ENCODE results near the gene MMP2. TPM values are rescaled to one million over a fixed set of nuclear protein-coding genes. Genes with fewer than 3 reads are reported as not detected.

MMP2 gene
- total RNA-seq, 1 donor from 2014 or later: 83.8 TPM

DNA sequence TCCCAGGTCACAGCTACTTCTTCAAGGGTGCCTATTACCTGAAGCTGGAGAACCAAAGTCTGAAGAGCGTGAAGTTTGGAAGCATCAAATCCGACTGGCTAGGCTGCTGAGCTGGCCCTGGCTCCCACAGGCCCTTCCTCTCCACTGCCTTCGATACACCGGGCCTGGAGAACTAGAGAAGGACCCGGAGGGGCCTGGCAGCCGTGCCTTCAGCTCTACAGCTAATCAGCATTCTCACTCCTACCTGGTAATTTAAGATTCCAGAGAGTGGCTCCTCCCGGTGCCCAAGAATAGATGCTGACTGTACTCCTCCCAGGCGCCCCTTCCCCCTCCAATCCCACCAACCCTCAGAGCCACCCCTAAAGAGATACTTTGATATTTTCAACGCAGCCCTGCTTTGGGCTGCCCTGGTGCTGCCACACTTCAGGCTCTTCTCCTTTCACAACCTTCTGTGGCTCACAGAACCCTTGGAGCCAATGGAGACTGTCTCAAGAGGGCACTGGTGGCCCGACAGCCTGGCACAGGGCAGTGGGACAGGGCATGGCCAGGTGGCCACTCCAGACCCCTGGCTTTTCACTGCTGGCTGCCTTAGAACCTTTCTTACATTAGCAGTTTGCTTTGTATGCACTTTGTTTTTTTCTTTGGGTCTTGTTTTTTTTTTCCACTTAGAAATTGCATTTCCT, 26.5 kb downstream of the MMP2 start:
- intact Hi-C loops (cut with DNase I): no loop called here
- DNase-seq (ENCODE audit: low spot score): no peak

DNA sequence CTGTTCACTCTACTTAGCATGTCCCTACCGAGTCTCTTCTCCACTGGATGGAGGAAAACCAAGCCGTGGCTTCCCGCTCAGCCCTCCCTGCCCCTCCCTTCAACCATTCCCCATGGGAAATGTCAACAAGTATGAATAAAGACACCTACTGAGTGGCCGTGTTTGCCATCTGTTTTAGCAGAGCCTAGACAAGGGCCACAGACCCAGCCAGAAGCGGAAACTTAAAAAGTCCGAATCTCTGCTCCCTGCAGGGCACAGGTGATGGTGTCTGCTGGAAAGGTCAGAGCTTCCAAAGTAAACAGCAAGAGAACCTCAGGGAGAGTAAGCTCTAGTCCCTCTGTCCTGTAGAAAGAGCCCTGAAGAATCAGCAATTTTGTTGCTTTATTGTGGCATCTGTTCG, 27.1 kb downstream of the MMP2 start:
- DNase-seq (ENCODE audit: low spot score): no peak
- intact Hi-C loops (cut with DNase I): no loop called here

DNA sequence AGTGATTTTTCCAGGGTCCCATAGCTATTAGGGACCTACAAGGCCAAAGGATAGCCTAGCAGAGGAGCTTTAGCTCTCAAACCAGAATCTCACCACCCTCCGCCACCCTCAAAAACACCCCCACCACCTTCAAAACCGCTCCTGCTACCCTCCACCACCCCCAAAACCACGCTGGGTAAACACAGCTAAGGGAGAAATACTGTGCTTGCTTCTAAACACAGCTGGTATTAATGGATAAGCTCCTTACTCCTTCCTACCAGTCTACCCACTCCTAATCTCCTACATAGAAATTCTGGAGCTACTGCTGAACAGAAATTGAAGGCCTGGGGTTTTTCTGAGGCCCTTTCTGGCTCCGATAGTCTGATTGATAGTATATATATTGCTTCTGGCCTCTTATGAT, 27.7 kb downstream of the MMP2 start:
- no peak for DNase-seq (ENCODE audit: low spot score)
- intact Hi-C loops (cut with DNase I): no loop called here

DNA sequence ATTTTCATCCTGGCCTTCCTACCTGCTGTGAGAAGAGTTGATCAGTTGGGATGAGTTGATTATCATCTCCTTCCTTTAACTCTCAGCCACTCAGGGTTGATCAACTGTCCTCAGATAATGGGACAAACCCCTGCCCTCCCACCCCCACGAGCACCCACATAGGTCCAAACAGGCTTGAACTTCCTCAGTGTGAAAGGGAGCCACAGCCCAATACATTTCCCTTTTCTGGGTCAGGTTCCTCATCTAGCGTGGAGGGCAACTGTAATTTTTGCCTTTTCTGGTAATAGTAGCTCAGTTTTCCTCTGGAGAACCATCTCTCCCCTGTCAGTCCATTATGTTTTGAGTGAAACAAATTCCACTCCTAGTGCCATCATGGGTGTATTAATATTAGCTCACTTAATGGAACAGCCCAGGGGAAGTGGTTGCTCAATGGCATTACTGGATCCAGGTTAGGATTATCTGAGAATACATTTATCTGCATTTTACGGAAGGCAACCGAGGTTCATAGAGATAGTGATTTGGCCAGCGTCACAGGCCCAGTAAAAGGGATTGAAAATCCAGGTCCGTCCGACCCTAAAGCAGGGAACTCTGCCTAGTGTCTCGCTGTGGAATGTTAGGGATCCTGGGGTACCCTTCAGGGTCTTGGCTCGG, 29.4 kb downstream of the MMP2 start:
- intact Hi-C loops (cut with DNase I): no loop called here

DNA sequence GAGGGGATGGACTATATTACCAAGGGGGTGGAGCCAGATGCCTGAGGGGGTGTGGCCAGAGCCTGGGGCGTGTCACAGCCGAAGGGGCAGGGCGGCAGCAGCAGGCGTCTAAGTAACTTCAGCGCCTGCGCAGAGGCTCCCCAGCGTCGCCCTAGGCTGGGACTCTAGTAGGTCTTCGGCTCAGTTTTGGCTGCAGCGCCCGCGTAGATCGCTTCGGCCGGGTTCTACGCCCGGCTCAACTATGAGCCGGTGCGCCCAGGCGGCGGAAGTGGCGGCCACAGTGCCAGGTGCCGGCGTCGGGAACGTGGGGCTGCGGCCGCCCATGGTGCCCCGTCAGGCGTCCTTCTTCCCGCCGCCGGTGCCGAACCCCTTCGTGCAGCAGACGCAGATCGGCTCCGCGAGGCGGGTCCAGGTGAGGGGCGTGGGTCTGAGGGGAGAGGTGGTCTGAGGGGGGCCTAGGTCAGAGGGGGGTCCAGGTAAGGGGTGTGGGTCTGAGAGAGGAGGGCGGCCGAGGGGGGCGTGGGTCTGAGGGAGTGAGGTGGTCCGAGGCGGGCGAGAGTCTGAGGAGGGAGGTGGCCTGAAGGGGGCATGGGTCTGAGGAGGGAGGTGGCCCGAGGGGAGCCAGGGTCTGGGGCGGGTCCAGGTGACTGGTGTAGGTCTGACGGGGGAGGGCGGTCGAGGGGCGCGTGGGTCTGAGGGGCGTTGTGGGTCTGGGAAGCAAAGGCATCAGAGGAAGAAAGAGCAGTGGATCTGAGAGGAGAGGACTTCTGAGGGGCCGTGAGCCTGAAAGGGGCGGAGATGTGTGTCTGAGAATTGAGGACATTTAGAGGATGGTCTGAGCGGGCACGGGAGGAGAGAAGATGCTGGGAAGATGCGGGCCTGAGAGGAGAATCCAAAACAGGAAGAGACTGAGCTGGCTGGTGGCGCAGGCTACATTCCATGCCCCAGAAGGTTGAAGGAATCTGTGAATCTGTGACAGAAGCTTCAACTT, 30.2 kb downstream of the MMP2 start, which contains the start of gene LPCAT2:
LPCAT2 (plus strand) TSS at position 132 of the 991 bp plus-strand sequence; CDS start at position 242, 110 bp downstream.
- intact Hi-C loops (cut with DNase I): no loop called here
- DNase-seq (ENCODE audit: low spot score): peak; percentile 94

More for the DNA sequence above, 29.4 kb downstream of the MMP2 start:
- DNase-seq (ENCODE audit: low spot score): no peak

DNA sequence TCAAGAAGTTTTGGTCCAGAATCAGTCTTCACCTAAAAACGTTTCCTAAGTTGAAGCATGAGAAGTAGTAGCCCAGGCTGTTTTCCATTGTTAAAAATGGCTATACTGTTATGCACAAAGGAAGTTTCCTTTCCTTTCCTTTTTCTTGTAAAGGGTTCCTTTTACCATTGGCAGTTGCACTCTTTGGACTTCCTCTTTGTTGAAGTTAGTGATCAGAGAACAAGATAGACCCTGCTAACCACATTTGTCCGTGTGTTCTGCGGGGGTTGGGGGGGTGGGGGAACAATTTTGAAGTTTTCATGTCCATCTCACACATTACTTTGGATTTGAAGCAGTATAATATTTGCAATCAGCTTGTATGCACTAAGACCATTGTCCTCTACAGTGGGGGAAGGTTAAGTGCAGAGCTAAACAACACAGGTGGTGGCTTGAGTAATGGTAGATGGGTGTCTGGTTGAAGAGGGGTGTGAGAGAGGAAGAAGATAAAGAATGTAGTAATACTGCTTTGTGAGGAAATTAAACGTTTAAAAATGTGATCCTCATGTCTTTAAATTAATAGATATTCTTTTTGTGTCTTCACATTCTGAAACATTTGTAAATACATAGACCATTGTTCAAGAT, 31.3 kb downstream of the MMP2 start:
- no peak for DNase-seq (ENCODE audit: low spot score)
- intact Hi-C loops (cut with DNase I): no loop called here

DNA sequence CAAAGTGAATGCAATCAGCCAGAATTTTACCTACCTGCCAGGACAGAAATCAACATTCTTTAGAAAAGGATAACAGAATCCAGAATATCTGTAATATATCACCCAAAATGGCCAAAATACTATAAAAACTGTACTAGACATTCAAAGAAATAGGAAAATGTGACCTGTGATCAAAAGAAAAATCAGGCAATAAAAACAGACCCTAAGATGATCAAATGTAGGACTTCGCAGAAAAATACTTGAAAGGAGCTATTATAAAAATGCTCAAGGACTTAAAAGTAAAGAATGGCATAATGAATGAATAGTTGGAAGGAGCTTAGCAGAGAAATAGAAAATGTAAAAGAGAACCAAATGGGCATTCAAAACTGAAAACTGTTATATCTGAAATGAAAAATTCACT, 33.9 kb downstream of the MMP2 start:
- no peak for DNase-seq (ENCODE audit: low spot score)
- intact Hi-C loops (cut with DNase I): no loop called here

DNA sequence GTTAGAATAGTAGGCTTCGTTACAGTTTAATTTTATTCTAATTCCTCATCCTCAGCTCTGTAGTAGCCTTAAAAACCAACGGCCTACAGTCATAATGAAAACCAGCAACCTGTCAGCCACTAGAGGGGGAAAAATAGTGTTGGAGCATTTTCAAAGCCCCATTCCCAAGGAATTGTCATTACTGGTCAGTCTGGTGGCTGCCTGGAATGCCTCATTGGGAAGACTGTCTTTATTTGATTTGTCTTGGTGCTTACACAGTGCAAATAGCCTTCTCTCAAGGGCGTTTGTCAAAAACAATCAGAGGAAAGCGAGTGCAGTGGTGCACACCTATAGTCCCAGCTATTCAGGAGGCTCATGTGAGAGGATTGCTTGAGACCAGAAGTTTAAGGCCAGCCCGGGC, 34.6 kb downstream of the MMP2 start:
- intact Hi-C loops (cut with DNase I): no loop called here
- DNase-seq (ENCODE audit: low spot score): no peak

DNA sequence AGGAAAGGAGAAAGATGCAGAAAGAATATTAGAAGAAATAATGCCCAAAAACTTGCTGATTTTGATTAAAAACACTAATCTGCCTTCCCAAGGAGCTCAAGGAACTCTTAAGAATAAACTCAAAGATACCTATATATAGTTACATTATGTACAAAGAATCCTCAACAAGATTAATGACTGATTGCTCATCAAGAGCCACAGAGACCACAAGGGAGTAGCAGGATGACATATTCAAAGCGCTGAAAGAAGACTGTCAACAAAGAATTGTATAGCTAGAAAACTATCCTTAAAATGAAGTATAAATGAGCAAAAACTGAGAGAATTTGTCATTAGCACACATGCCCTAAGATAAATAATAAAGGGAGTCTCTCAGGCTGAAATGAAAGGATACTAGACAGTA, 36.1 kb downstream of the MMP2 start:
- intact Hi-C loops (cut with DNase I): no loop called here
- DNase-seq (ENCODE audit: low spot score): no peak

DNA sequence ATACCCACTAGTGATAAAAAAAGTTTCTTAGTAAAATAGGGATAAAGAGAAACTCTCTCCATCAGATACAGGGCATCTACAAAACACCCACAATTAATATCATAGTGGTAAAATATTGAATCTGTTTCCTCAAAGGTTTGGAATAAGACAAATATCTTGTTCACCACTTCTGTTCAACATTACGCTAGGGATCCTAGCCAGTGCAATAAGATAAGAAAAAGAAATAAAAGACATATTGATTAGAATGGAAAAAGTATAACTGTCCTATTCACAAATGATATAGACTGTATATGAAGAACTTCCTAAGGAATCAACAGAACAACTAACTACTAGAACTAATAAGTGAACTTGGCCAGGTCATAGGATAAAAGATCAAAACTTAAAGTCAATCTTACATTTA, 42.8 kb downstream of the MMP2 start:
- intact Hi-C loops (cut with DNase I): no loop called here
- no peak for DNase-seq (ENCODE audit: low spot score)

DNA sequence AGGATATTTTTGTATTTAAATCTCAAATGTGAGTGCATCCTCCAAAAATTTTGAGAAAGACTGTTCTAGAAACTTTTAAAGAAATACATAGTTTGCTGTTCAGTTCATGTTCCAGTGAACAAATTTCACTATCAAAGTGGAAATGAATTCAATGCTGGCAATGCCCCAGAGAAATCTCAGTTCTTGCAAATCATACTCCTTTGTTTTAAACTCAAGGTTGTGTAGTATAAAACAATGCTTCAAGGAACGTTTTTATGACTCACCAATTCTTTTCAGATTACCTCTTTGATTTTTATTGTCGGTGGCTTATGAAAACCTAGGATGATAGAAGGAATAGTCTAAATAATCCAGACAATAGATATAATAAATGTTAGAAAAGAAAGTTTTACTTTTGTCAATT, 47.4 kb downstream of the MMP2 start:
- DNase-seq (ENCODE audit: low spot score): no peak
- intact Hi-C loops (cut with DNase I): no loop called here

DNA sequence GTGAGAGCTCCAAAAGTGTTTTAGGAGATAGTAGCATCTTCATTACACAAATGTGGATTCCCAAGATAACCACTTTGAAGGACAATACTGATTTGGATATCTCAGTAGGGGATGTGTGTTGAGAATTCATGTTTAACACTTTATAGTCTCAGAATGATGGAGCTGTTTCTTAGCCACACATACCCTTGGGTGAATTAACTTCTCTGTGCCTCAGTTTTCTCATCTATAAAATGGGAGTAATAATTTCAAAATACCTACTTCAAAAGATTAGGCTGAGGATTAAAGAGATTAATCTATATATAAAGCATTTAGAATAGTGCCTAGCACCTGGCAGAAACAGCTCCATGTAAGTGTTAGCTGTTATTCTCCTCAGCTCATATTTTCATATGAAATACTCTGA, 48.9 kb downstream of the MMP2 start:
- intact Hi-C loops (cut with DNase I): no loop called here
- no peak for DNase-seq (ENCODE audit: low spot score)

DNA sequence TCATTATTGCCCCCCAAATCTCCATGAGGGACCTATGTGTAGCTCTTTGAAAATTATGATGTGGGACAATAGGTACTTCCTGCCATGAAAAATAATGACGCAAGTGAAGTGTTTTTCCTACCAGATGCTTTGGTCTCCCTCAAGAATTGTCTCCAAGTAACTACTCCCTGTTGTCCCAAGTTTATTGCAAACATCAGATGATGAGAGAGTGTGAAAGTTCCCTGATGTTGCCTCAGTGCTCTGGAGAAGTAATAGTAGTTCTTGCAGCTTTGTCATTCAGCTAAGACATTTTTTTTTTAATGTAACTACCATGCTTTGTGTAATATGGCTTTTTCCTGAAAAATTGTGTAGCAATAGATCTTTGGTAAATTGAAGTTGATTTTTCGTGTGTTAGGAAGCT, 50.0 kb downstream of the MMP2 start:
- intact Hi-C loops (cut with DNase I): no loop called here
- no peak for DNase-seq (ENCODE audit: low spot score)

DNA sequence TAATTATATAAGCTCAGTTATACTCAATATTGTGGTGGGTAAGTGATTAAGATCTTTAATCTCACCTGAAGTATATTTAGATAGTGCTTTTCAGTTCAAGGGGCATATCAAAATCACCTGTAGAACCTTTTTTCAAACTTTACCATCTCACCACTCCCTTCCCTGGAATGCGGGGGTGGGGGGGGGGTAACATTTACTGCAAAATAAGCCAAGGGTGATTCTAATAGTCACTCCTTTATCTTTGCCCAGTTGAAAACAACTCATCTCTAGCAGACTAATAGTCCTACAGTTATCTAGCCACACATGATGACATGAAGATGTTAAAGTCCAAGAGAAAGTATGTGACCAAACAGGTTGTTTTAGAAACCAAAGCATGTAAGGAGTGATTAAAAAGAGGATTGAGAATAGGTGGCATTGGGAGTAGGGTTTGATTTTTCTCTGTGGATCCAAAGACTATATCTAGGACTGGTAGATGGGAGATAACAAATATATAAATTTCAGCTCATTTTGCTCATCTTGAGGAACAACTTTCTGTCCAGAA, 51.4 kb downstream of the MMP2 start:
- intact Hi-C loops (cut with DNase I): no loop called here
- DNase-seq (ENCODE audit: low spot score): no peak

DNA sequence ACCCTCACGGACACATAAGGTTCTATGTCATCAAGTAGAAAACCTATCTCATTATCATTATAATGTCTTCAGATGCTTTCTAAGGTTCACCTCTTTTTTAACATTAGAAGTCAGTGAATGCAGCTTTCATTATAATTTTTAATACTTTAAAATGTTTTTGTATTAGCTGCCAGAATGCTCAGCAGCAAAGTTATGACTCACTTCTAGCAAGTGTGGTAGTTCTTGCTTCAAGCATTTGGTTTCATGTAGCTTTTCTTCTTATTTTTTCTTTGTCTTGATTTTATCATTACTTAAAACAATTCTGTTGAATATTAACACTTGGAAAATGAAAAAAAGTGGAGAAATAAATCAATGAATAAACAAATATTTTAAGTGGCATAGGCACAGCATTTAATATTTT, 53.2 kb downstream of the MMP2 start:
- intact Hi-C loops (cut with DNase I): no loop called here
- no peak for DNase-seq (ENCODE audit: low spot score)

DNA sequence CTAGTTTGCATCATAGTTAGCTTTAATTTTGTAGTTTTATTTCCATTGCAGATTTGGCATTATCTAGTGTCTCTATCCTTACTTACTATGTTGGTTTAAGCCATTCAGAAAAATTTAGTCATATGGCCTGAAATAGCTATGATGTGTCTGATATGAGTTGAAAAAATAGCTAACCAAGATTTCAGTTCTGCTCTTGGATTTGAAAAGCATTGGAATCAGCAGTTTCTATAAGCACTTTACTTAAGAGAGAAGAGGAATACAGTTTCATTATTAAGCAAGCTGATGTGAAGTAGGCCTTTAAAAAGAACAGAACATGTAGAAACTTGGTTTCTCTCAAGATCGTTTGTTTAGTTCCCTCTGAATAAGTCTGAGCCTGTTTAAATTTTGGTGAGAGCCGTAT, 55.8 kb downstream of the MMP2 start:
- intact Hi-C loops (cut with DNase I): no loop called here
- no peak for DNase-seq (ENCODE audit: low spot score)

DNA sequence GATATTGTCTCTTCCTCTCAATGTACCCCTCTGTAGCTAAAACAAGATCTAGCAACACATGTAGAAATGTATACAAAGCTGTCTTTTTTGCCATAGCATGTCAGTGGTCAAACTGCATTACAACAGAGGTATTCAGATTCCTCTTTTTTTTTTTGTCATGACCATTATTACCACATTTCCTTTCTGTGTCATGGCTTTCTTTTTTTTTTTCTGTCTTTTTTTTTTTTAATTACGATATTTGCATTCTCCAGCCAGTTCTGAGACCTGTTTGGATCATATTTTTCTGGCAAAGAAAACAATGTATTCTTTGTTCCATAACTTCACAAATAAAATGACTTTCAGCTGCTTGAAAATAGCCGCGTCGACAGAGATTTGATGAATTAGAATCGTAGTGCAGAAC, 60.1 kb downstream of the MMP2 start:
- intact Hi-C loops (cut with DNase I): loop anchor here (2.0 kb wide), 1 partner anchor 68 kb away; no protein-coding TSS in a partner anchor
- no peak for DNase-seq (ENCODE audit: low spot score)

DNA sequence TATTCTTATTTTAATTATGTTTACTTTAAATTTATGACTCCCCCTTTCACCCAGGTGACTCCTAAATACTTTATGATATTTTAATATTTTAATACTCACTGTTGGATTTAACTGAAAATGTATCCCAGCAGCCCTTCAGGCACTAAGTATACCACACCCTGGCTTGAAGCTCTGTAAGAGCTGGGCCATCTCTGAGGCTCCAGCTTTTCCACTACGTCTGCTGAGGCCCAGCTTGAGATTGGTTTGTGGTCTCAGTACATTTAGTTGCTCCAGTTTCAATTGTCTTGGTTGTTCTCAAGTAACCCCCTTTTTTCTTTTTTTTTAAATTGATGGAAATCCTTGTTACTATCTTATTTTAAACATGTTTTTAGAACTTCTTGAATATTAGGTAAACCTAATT, 60.5 kb downstream of the MMP2 start:
- no peak for DNase-seq (ENCODE audit: low spot score)
- intact Hi-C loops (cut with DNase I): loop anchor here (2.0 kb wide), 1 partner anchor 69 kb away; no protein-coding TSS in a partner anchor

DNA sequence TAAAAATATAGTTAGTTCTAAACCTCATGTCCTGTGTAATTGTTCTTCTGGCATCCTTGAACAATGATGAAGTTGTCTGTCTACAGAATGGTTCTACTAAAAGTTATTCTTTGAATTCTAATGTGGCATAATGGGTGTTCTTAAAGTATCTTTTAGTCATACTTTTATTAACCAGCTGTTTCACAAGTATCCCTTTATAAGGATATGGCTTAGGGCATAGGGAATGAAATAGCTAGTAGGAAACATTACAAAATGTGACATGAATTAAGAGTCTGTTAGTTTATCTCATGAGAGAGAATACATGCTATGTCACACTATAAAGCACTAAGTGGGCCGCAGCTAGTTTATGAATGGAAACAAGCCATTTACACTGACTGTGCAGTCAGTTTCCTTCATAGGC, 61.2 kb downstream of the MMP2 start:
- intact Hi-C loops (cut with DNase I): loop anchor here (5.0 kb wide), 2 partner anchors 43 to 162 kb away; no protein-coding TSS in a partner anchor
- DNase-seq (ENCODE audit: low spot score): no peak
